GM12878 (cell line): ENCODE results near the gene HK1.

Source experiments
- ATF3 ChIP-seq: IDR thresholded peaks from 2 replicates; pipeline ENCODE4 v1.6.1; 2011; ENCODE audit warnings: low read depth, mild to moderate bottlenecking, low read length, moderate library complexity, borderline replicate concordance; ENCODE audit errors: extremely low read depth
- BCL3 ChIP-seq: IDR thresholded peaks from 2 replicates; pipeline ENCODE4 v1.6.1; 2011; ENCODE audit warnings: borderline replicate concordance, low read depth, mild to moderate bottlenecking, moderate library complexity, low read length; ENCODE audit not compliant: insufficient read depth, poor library complexity, severe bottlenecking
- CTCF ChIP-seq, 3 experiments: IDR thresholded peaks in 2 of 3; conservative IDR thresholded peaks in 1 of 3; 2 replicates each; pipeline ENCODE4 v1.5.1; 2011; ENCODE audit warnings: low read depth in 3 of 3, low read length in 3 of 3, mild to moderate bottlenecking in 3 of 3, control low read depth in 2 of 3, moderate library complexity in 2 of 3, inconsistent platforms in 1 of 3, mixed read lengths in 1 of 3; ENCODE audit not compliant: control insufficient read depth in 2 of 3, insufficient read depth in 1 of 3; ENCODE audit errors: extremely low read depth in 1 of 3
- EGR1 ChIP-seq, 2 experiments: IDR thresholded peaks; 1 replicate in 1 of 2; 2 replicates in 1 of 2; pipeline ENCODE4 v1.6.1; 2011 to 2012; ENCODE audit warnings: low read depth in 2 of 2, low read length in 2 of 2, borderline replicate concordance in 1 of 2, mild to moderate bottlenecking in 1 of 2, moderate library complexity in 1 of 2
- KAT2A ChIP-seq: conservative IDR thresholded peaks from 2 replicates; pipeline ENCODE4 v1.6.1; 2011; ENCODE audit warnings: low read depth, low read length; ENCODE audit not compliant: control insufficient read depth
- MXI1 ChIP-seq: fragments of 150-350 bp; IDR thresholded peaks from 2 replicates; pipeline ENCODE4 v1.6.1; 2011; ENCODE audit warnings: low read depth, mild to moderate bottlenecking, inconsistent platforms, low read length, improper control_type of control experiment
- POLR2A ChIP-seq: IDR thresholded peaks from 2 replicates; pipeline ENCODE4 v1.6.1; 2011; ENCODE audit warnings: low read depth, mild to moderate bottlenecking, low read length
- POLR2AphosphoS5 ChIP-seq: IDR thresholded peaks from 2 replicates; pipeline ENCODE4 v1.6.1; 2011; ENCODE audit warnings: mild to moderate bottlenecking, low read length, inconsistent platforms
- SMAD1 ChIP-seq: fragments of 450-650 bp; IDR thresholded peaks from 2 replicates; pipeline ENCODE4 v1.6.1; 2018; ENCODE audit warnings: mild to moderate bottlenecking, low read depth; ENCODE audit not compliant: partially characterized antibody
- ZNF384 ChIP-seq: IDR thresholded peaks from 2 replicates; pipeline ENCODE4 v1.6.1; 2012; ENCODE audit warnings: low read depth, mild to moderate bottlenecking, low read length, improper control_type of control experiment, borderline replicate concordance
- ZSCAN29 ChIP-seq: fragments of 450-650 bp; IDR thresholded peaks from 2 replicates; pipeline ENCODE4 v1.6.1; 2017; ENCODE audit warnings: mild to moderate bottlenecking, moderate library complexity

DNA sequence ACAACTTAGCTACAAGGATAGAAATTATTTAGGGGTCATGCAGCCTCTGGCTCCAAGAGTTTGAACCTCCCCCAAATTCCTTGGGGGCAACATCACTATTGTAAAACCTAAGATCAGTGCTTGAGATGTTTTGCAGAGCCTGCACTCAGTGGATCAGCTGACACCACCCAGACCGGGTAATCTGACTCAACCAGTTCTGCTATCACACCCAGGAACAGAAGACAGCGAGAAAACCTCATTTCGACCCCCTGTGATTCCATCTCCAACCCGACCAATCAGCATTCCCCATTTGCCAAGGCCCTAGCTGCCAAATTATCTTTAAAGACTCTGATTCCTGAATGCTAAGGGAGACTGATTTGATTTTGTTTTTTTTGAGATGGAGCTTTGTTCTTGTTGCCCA is 133.2 kb downstream of the HK1 start:
- TF ChIP-seq BCL3 (no peak), ZNF384 (no peak), POLR2AphosphoS5 (no peak), CTCF (IDR thresholded peaks at IDR 0.05 in 2 of 3, conservative IDR thresholded peaks at IDR 0.05 in 1 of 3; ENCODE audit: control insufficient read depth in 2 of 3, extremely low read depth in 1 of 3, insufficient read depth in 1 of 3, low read depth in 3 of 3, low read length in 3 of 3) (no peak), ZSCAN29 (no peak), EGR1 (IDR thresholded peaks at IDR 0.05; ENCODE audit: borderline replicate concordance in 1 of 2, low read depth in 2 of 2, low read length in 2 of 2) (no peak), SMAD1 (no peak), MXI1 (no peak), ATF3 (no peak), POLR2A (no peak), KAT2A (no peak)
